NT2/D1 (cell line): ENCODE results near the gene SNRNP70.

Experiments
- DNase-seq: peaks from one replicate; pipeline ENCODE4 v3.0.0-alpha.2; 2011; ENCODE audit warnings: low read depth, low spot score
- H3K27me3 ChIP-seq: 2 replicates; pipeline ENCODE4 v1.6.0; 2011; ENCODE audit warnings: mild to moderate bottlenecking; ENCODE audit not compliant: insufficient read length, insufficient read depth
- H3K36me3 ChIP-seq: 2 replicates; pipeline ENCODE4 v1.6.1; 2011; ENCODE audit warnings: mild to moderate bottlenecking, low read length, mixed read lengths; ENCODE audit not compliant: insufficient read depth, insufficient read length
- H3K4me1 ChIP-seq: 2 replicates; pipeline ENCODE4 v1.5.1; 2011; ENCODE audit not compliant: insufficient read depth, insufficient read length
- H3K4me3 ChIP-seq: 2 replicates; pipeline ENCODE4 v1.5.1; 2011; ENCODE audit warnings: low read depth; ENCODE audit not compliant: insufficient read length
- H3K9ac ChIP-seq: 2 replicates; pipeline ENCODE4 v1.6.0; 2011; ENCODE audit warnings: low read depth; ENCODE audit not compliant: insufficient read length
- H3K9me3 ChIP-seq: 2 replicates; pipeline ENCODE4 v1.5.1; 2011; ENCODE audit warnings: mild to moderate bottlenecking, low read length; ENCODE audit not compliant: insufficient read depth
- SUZ12 ChIP-seq: IDR thresholded peaks from 2 replicates; pipeline ENCODE4 v1.6.1; 2011; ENCODE audit not compliant: insufficient read length, insufficient read depth; ENCODE audit errors: extremely low read depth
- YY1 ChIP-seq: IDR thresholded peaks from 2 replicates; pipeline ENCODE4 v1.6.1; 2011; ENCODE audit not compliant: insufficient read length, insufficient read depth
- ZNF274 ChIP-seq: IDR thresholded peaks from 2 replicates; pipeline ENCODE4 v1.6.1; 2011; ENCODE audit warnings: mild to moderate bottlenecking, low read depth, low read length

SNRNP70 gene

GRCh38 chr19:49061445-49061844 is 23.8 kb upstream of the SNRNP70 start:
- H3K36me3 ChIP-seq = no peaks in the 10 kb centered on the region
- H3K9ac ChIP-seq = no peak overlapping the region
- peaks cover 31% of the 10 kb centered on the region for H3K27me3 ChIP-seq
- H3K4me3 ChIP-seq = no peak overlapping the region
- H3K9me3 ChIP-seq = no peaks in the 10 kb centered on the region
- peaks cover 21% of the 10 kb centered on the region for H3K4me1 ChIP-seq
- TF ChIP-seq SUZ12 = no peak
- TF ChIP-seq ZNF274 = no peak
- TF ChIP-seq YY1 = no peak
- DNase-seq = no peak

- TF ChIP-seq YY1 (no peak), ZNF274 (no peak), SUZ12 (no peak)
- no peak for DNase-seq
- Histone ChIP-seq H3K4me3 (peak overlapping the region; percentile 9), H3K4me1 (peaks cover 19% of the 10 kb centered on the region), H3K36me3 (no peaks in the 10 kb centered on the region), H3K9ac (peak overlapping the region; percentile 56), H3K9me3 (no peaks in the 10 kb centered on the region), H3K27me3 (peaks cover 11% of the 10 kb centered on the region)
These were observed 21.1 kb upstream of the SNRNP70 start for GRCh38 chr19:49064029-49064629.

- Histone ChIP-seq H3K27me3 (peaks cover 14% of the 10 kb centered on the region), H3K4me1 (peaks cover 19% of the 10 kb centered on the region), H3K4me3 (peak within 1 kb of the TSS; percentile 18), H3K9me3 (no peaks in the 10 kb centered on the region; the same call in 1 of the 2 replicates), H3K9ac (peak within 1 kb of the TSS; percentile 70), H3K36me3 (no peaks in the 10 kb centered on the region)
- DNase-seq = no peak
- TF ChIP-seq YY1 (no peak), SUZ12 (no peak), ZNF274 (no peak)
These were observed 20.3 kb upstream of the SNRNP70 start, which contains the start of gene NTF4 for GRCh38 chr19:49064768-49065611. Gene NTF4 (minus strand): TSS chr19:49064818. CDS start chr19:49061997, 2,821 bp downstream.

GRCh38 chr19:49065905-49066512 is 19.2 kb upstream of the SNRNP70 start:
- Histone ChIP-seq H3K4me3 (no peak overlapping the region), H3K36me3 (no peaks in the 10 kb centered on the region), H3K9me3 (no peaks in the 10 kb centered on the region; the same call in 1 of the 2 replicates), H3K9ac (no peak overlapping the region), H3K4me1 (peaks cover 19% of the 10 kb centered on the region), H3K27me3 (peaks cover 24% of the 10 kb centered on the region)
- DNase-seq = no peak
- no peak for TF ChIP-seq SUZ12
- no peak for TF ChIP-seq ZNF274
- no peak for TF ChIP-seq YY1

- Histone ChIP-seq H3K4me3 (no peak overlapping the region), H3K27me3 (peaks cover 25% of the 10 kb centered on the region), H3K9ac (no peak overlapping the region), H3K4me1 (peaks cover 19% of the 10 kb centered on the region), H3K36me3 (no peaks in the 10 kb centered on the region), H3K9me3 (no peaks in the 10 kb centered on the region; the same call in 1 of the 2 replicates)
- DNase-seq = no peak
- no peak for TF ChIP-seq ZNF274
- no peak for TF ChIP-seq SUZ12
- TF ChIP-seq YY1 = no peak
These were observed 17.7 kb upstream of the SNRNP70 start for GRCh38 chr19:49067554-49067953.

- no peaks in the 10 kb centered on the region for H3K36me3 ChIP-seq
- no peaks in the 10 kb centered on the region; the same call in 1 of the 2 replicates for H3K9me3 ChIP-seq
- TF ChIP-seq ZNF274 = no peak
- no peak for TF ChIP-seq YY1
- TF ChIP-seq SUZ12 = no peak
- no peak overlapping the region for H3K4me3 ChIP-seq
- no peak for DNase-seq
- no peak overlapping the region for H3K9ac ChIP-seq
- H3K27me3 ChIP-seq = peaks cover 36% of the 10 kb centered on the region
- peaks cover 18% of the 10 kb centered on the region for H3K4me1 ChIP-seq
These were observed 16.2 kb upstream of the SNRNP70 start for GRCh38 chr19:49069026-49069425.

GRCh38 chr19:49070416-49070815 is 14.8 kb upstream of the SNRNP70 start:
- DNase-seq = no peak
- peaks cover 13% of the 10 kb centered on the region for H3K4me1 ChIP-seq
- H3K9me3 ChIP-seq = no peaks in the 10 kb centered on the region; the same call in 1 of the 2 replicates
- H3K9ac ChIP-seq = no peak overlapping the region
- H3K4me3 ChIP-seq = no peak overlapping the region
- peaks cover 36% of the 10 kb centered on the region for H3K27me3 ChIP-seq
- H3K36me3 ChIP-seq = no peaks in the 10 kb centered on the region
- TF ChIP-seq ZNF274 (no peak), SUZ12 (no peak), YY1 (no peak)
